ENCODE data around the gene GRPEL1. TPM values are rescaled to one million over a fixed set of nuclear protein-coding genes. Genes with fewer than 3 reads are reported as not detected.

GRPEL1 gene
- polyA plus RNA-seq, 3 donors = 38.7 to 45.2 (median 39.8) TPM

- no peak for DNase-seq (ENCODE audit: low read depth in 3 of 3, low spot score in 2 of 3)
Measured at GRCh38 chr4:7027284-7027683, 40.6 kb downstream of the GRPEL1 start.

- no peak for DNase-seq (ENCODE audit: low read depth in 3 of 3, low spot score in 2 of 3)
Measured at GRCh38 chr4:7026107-7026506, 41.8 kb downstream of the GRPEL1 start.

- no peak for DNase-seq (ENCODE audit: low read depth in 3 of 3, low spot score in 2 of 3)
Measured at GRCh38 chr4:7025040-7025602, 42.7 kb downstream of the GRPEL1 start.

- no peak for DNase-seq (ENCODE audit: low read depth in 3 of 3, low spot score in 2 of 3)
Measured at GRCh38 chr4:7024336-7024890, 43.5 kb downstream of the GRPEL1 start.

- DNase-seq (ENCODE audit: low read depth in 3 of 3, low spot score in 2 of 3) = no peak
Measured at GRCh38 chr4:7023901-7024300, 44.0 kb downstream of the GRPEL1 start.

GRCh38 chr4:7023486-7023885 lies 44.4 kb downstream of the GRPEL1 start:
- DNase-seq (ENCODE audit: low read depth in 3 of 3, low spot score in 2 of 3) = no peak

- DNase-seq (ENCODE audit: low read depth in 3 of 3, low spot score in 2 of 3) = no peak
Measured at GRCh38 chr4:7021930-7022664, 45.8 kb downstream of the GRPEL1 start.

- no peak for DNase-seq (ENCODE audit: low read depth in 3 of 3, low spot score in 2 of 3)
Measured at GRCh38 chr4:7021355-7021754, 46.5 kb downstream of the GRPEL1 start.

GRCh38 chr4:7020856-7021255 lies 47.0 kb downstream of the GRPEL1 start:
- no peak for DNase-seq (ENCODE audit: low read depth in 3 of 3, low spot score in 2 of 3)

- DNase-seq (ENCODE audit: low read depth in 3 of 3, low spot score in 2 of 3) = no peak
Measured at GRCh38 chr4:7020290-7020689, 47.6 kb downstream of the GRPEL1 start.

- no peak for DNase-seq (ENCODE audit: low read depth in 3 of 3, low spot score in 2 of 3)
Measured at GRCh38 chr4:7019367-7019766, 48.5 kb downstream of the GRPEL1 start.

GRCh38 chr4:7018281-7018680 lies 49.6 kb downstream of the GRPEL1 start:
- DNase-seq (ENCODE audit: low read depth in 3 of 3, low spot score in 2 of 3) = no peak

GRCh38 chr4:7017446-7018048 lies 50.3 kb downstream of the GRPEL1 start:
- DNase-seq (ENCODE audit: low read depth in 3 of 3, low spot score in 2 of 3) = no peak

GRCh38 chr4:7016512-7016911 lies 51.4 kb downstream of the GRPEL1 start:
- no peak for DNase-seq (ENCODE audit: low read depth in 3 of 3, low spot score in 2 of 3)

GRCh38 chr4:7016086-7016485 lies 51.8 kb downstream of the GRPEL1 start:
- no peak for DNase-seq (ENCODE audit: low read depth in 3 of 3, low spot score in 2 of 3)

- DNase-seq (ENCODE audit: low read depth in 3 of 3, low spot score in 2 of 3) = no peak
Measured at GRCh38 chr4:7015383-7016035, 52.4 kb downstream of the GRPEL1 start.

- DNase-seq (ENCODE audit: low read depth in 3 of 3, low spot score in 2 of 3) = no peak
Measured at GRCh38 chr4:7014815-7015214, 53.0 kb downstream of the GRPEL1 start.

GRCh38 chr4:7013175-7013574 lies 54.7 kb downstream of the GRPEL1 start:
- no peak for DNase-seq (ENCODE audit: low read depth in 3 of 3, low spot score in 2 of 3)

- no peak for DNase-seq (ENCODE audit: low read depth in 3 of 3, low spot score in 2 of 3)
Measured at GRCh38 chr4:7009564-7009963, 58.3 kb downstream of the GRPEL1 start.

Measured in right renal cortex interstitium (tissue), 3 donors.